SK-N-SH (cell line): ENCODE measurements around the gene IGF1R.

Source experiments
- CTCF ChIP-seq: fragments of 200-600 bp; sonication (generic); IDR thresholded peaks from 2 replicates; pipeline ENCODE4 v1.6.1; 2017; ENCODE audit warnings: antibody characterized with exemption, mild to moderate bottlenecking, moderate library complexity
- POLR2AphosphoS5 ChIP-seq: IDR thresholded peaks from 2 replicates; pipeline ENCODE4 v1.6.1; 2012; ENCODE audit warnings: low read depth, low read length

GRCh38 chr15:98924401-98925049 is 276.2 kb downstream of the IGF1R start:
- TF ChIP-seq CTCF: no peak
- no peak for TF ChIP-seq POLR2AphosphoS5
